Stimulated activated CD4-positive, alpha-beta T cell treated with anti-CD3 and anti-CD28 coated beads, Interleukin-4, amount 100 ng/mL, for 48 hours (primary cell): Measurements from ENCODE around the gene DCN.

Experiments
- DNase-seq, 2 donors: peaks; one replicate each; pipeline ENCODE4 v3.0.0-alpha.2; 2020; ENCODE audit warnings: low read depth in 2 of 2

DCN gene

DNA sequence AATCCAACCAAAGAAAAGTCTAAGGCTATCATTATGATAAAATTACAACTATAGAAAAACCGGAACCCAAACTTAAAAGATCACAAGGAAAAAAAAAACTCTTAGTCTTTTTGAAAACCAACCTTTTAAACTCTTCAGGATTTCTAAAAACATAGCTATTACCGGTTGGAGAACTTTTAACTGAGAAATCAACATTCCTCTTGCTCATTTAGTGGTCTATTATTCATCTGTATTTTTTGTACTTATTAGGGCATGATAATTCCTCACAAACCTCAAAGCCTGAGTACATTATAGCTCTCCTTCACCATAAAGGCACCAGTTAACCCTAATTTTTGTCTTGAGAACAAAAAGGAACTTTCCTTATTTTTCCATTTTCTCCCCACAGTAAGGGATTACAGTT is 81.7 kb downstream of the DCN start:
- DNase-seq, result no peak

DNA sequence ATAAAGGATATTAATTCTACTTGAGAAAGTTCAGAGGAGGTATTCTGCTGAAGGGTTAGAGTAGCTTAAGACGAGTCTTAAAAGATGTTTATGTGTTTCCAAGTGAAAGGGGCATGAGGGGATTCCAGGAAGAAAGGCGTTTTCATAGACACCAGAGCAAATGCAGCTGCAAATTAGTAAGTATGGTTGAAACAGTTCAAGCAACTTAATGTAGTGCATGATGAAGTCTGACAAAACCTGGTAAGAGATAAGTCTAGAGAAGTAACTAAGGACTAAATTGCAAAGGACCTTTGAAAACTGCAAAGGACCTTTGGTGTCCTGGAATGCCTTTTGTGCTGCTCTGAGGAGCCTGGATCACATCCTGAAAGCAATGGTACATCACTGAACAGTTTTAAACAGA is 82.8 kb downstream of the DCN start:
- no peak for DNase-seq

DNA sequence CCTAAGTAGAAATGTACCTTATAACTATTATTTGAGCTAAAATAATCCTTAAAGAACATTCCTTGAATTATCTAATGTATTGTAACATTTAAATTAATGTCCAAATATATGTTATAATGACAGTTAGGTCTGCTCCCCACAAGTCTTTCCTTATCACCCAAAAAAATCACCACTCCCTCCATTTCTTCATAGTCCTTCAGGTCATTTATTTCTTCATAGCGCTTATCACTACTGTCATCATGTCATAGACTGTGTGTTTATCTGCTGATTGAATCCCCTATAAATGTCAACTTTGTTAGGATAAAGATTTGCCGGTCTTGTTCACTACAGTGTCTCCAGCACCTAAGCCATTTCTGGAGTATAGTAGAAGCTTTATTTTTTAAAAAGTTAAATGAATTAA is 83.3 kb downstream of the DCN start:
- no peak for DNase-seq

DNA sequence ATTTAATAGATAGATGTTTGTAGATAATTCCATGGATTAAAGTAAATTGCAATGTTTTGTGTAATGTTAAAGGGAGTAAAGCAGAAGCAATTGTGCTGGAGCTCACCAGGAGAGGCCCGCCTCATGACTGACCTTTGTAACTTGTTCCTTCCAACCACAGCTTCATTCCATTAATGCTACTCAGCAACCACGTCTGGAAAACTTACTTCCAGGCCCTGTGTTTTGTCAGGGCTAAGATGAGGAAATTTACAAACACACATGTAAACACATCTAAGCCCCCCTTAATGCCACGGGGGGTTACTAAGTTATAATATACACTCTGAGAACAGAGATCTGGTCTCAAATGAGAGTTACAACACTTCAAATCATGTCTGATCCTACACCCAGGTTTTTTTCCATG is 83.7 kb downstream of the DCN start:
- DNase-seq, result no peak

DNA sequence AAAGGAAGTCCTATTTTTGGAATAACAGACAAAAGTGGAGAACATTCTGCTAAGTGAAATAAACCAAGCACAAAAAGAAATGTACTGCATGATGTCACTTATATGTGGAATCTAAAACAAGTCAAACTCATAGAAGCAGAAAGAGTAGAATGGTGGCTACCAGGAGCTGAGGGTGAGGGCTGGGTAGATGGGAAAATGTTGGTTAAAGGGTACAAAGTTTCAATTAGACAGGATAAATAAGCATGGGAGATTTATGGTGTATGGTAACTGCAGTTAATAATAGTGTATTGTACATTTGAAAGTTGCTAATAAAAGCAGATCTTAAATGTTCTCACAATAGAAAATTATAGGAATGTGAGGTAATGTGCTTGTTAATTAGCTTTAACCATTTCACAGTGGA is 84.2 kb downstream of the DCN start:
- no peak for DNase-seq

DNA sequence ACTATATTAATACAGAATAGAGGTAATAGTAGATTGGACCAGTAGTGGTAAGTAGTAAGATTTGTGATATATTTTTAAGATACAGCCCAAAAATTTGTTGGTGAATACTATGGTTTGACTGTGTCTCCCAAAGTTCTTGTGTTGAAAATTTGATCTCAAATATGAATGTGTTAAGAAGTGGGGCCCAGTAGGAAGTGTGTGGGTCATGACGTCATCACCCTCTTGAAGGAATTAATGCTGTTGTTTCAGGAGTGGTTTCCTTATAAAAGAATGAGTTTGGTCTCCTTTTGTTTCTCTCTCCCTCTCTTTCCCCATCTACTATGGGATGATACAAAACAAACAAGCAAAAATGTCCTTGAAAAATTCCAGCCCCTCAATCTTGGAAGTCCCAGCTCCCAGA is 87.7 kb downstream of the DCN start:
- no peak for DNase-seq

DNA sequence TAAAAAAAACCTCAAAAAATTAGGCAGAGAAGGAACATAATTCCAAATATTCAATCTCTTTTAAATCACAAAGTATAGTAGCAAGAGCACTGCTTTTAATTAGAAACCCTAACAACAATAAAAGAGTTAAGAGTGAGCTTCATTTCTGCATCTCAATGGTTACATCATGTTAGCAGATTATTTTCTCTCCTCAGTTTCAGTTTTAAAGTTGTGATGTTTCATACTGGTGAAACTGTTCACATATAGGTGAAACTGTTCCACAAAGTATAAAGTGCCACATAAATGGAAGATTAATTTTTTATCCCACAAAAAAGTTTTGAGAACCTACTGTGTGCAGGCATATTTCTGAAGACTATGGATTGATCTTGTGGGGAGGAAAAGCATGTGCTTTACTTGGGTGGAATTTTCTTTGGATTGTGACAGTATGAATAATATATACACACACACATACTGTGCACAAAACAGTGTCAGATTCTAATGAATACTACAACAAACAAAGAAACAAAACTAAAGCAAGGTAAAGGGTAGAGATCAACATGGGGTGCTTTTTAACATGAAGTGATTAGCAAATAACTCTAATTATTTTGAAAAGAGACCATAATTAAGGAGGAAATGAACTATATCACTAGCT is 88.5 kb downstream of the DCN start:
- DNase-seq, result no peak

DNA sequence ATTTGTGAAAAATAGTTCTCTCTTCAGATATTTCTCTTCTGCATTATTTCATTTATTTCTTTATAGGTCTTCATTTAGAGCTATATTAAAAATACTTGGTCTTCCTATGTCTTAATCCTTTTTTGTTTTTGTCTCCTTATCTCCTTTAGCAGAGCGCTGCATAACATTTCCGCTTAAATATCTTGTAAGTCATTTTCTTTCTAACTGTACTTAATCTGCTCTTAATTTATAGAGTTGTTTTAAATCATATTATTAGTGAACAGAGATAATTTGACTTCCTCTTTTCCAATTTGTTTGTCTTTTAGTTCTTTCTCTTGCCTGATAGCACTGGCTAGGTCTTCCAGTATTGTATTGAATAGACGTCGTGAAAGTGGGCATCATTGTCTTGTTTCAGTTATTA is 89.3 kb downstream of the DCN start:
- no peak for DNase-seq

DNA sequence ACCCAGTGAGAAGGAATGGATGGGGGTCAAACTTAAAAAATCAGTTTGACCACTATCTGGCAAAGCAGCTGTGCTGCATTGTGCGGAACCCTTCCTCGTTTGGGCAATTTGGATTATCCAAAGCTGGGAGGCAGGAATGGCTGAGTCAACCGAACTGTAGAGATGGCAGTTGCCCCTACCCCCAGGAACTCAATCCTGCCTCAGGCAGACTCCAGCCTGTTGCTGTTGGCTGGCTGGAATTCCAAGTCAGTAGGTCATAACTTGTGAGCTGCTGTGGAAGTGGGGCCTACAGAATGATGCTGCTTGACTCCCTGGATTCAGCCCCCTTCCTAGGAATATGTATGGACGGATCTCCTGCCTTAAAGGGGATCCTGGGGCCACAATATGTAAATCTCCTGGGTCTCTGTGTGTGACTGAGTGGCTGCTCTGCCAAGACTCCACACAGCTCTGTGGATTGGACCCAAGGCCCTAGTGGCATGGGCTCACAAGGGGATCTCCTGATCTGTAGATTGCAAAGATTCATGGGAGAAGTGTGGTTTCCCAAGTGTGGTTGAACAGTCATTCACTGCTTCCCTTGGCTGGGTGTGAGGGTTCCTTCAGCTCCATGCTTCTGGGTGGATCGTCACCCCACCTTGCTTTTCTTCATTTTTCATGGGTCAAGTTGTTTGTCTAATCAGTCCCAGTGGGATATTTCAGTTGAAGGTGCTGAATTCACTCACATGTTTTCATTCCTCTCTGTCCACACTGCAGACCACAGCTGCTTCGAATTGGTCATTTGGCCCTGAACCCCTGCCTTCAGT is 90.5 kb downstream of the DCN start:
- DNase-seq, result no peak
